Fibroblast of skin of abdomen (primary cell): ENCODE data around the gene BARX1.
"Not testable (repeated sequence)": the region's sequence is repeated elsewhere in the genome, so short reads cannot be mapped to it uniquely, and the experiment has no call there.

ENCODE experiments used
- DNase-seq: peaks from one replicate; pipeline ENCODE4 v3.0.0-alpha.2; 2013

The BARX1 gene

GRCh38 chr9:93950619-93951601 is 4.2 kb downstream of the BARX1 start:
- no peak for DNase-seq

DNA sequence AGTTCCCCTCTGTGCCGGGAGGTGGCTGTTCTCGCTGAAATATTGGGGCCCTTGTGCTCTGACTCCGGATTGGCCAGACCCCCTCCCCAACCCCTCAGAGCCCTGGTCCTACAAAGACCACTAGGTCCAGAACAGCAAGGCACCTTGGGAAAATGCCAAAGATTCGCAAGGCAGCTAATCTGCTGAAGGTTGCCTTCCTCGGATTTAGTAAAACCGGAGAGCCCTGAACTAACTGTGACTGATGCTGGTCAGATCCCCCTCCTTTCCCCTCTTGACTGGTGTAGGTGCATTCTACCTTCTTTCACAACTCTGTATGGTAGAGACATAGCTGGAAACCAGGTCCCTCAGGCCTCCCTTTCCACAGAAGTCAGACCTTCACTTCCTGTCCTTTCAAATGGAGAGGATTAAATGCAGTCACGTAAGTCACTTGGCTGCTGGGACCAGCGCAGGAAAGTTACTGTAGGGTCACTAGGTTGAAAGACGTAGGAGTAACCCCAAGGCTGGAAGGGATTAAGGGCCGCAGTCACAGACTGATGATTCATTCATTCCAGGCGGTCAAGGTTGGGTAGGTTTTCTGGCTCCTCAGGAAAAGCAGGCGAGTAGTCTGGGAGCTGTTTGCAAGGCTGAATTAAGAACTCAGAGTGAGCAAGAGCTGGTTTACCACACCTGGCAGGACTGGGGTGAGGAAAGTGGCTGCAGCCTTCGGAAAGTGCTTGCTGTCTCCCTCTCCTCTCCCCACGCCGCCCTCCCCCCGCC is 5.3 kb downstream of the BARX1 start:
- DNase-seq, result no peak

- DNase-seq, result no peak
Observed at GRCh38 chr9:93949073-93949693, 6.0 kb downstream of the BARX1 start.

GRCh38 chr9:93948441-93949072 is 6.6 kb downstream of the BARX1 start:
- DNase-seq, result no peak

- DNase-seq, result no peak
Observed at GRCh38 chr9:93947409-93948070, 7.6 kb downstream of the BARX1 start.

GRCh38 chr9:93946338-93946712 is 8.8 kb downstream of the BARX1 start:
- no peak for DNase-seq

DNA sequence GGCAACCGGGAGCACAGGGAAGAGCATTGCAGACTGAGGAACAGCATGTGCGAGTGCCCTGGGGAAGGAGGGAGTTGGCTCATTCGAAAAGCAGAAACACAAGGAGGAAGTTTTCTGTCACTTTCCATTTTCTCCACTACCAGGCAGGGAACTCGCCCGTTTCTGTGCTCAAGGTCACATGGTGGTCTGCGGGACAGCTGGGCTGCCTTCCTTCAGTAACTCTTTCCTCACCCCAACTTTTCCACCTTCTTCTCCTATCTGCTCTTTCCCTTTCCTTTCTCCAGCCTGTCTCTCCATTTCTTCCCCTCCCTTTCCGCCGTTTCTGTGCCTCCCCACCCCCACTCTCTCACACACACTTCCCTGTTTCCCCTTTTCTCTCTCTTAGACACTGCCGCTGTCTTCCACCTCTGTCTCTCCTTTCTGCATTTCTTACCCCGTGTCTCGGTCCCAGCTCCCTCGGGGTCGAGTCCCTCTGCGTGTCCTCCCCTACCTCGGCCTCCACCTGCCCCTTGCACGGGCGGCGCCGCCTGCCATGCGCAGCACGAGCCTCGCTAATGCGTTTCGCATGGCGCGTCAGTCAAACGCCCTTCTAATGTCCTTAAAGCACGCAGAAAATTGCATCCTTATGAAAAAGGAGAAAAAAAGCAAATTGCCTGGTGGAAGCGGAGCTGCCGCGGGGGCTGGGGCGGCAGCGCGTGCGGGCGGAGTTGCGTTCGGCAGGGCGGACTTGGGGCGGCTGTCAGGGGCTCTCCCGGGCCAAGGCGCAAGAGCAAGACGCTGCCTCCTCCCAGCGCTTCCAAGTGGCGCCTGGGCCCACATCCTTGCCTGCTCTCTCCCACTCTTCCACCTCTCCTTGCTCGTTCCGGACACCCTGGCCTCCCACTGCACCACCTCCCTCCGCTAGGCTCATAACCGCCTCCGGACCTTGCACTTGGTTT is 9.5 kb downstream of the BARX1 start:
- DNase-seq, result no peak

- DNase-seq, result no peak
Observed at GRCh38 chr9:93944011-93944410, 11.1 kb downstream of the BARX1 start.

GRCh38 chr9:93942161-93942560 is 13.0 kb downstream of the BARX1 start:
- DNase-seq, result no peak

DNA sequence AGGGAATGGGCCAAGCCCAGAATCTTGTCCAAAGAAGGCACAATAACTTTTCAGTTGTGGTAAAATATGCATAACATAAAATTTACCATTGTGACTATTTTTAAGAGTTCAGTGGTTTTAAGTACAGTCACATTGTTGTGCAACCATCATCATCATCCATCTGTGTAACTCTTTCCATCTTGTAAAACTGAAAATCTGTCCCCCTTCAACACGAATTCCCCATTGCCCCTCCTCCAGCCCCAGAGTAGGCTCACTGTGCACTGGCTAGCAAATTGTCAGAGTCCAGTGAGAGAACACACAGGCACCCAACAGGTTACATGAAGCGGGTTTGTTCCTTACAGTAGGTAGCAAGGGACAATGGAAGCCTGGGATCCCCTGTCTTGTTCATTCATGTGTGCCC is 13.7 kb downstream of the BARX1 start:
- no peak for DNase-seq

GRCh38 chr9:93940951-93941350 is 14.2 kb downstream of the BARX1 start:
- no peak for DNase-seq

DNA sequence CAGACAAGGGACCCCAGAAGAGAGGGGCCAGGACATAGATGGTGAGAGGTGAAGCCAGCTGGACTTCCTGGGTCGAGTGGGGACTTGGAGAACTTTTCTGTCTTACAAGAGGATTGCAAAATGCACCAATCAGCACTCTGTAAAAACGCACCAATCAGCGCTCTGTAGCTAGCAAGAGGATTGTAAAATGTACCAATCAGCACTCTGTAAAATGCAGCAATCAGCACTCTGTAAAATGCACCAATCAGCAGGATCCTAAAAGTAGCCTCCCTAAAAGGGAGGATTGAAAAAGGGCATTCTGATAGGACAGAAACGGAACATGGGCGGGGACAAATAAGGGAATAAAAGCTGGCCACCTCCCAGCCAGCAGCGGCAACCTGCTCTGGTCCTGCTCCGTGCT is 15.6 kb downstream of the BARX1 start:
- DNase-seq, result not testable (repeated sequence)

DNA sequence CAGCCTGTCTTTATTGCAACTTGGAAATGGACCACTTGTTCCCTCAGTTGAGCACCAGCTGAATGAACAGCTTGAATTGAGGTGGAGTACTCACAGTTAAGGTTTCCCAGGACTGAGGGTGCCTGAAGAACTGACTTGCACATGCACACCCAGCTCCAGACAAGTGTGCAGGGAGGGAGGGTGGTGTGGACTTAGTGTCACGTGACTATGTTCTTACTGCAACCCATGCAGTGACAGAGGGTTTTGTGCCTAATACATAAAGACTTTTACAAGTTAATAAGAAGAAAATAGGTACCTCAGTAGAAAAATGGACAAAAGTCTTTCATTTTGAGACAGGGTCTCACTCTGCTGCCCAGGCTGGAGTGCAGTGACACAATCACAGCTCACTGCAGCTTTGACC is 18.0 kb downstream of the BARX1 start:
- no peak for DNase-seq

DNA sequence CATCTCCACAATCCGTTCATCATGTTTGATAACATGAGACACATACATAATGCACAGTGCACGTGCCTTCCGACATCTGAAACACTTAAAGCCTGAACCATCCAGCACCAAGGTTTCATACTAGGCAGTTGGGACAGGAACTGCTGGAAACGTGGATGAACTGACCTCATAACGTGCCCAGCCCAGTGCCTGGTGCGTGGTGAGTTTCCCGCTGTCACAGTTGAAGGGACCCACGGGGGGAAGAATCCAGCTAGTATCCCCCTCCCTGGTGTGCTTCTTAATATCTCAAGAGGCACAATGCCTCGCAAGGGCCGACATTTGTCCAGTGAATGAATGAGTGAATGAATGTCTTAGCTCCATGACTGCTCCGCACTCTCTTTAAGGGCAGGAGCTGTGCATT is 23.2 kb downstream of the BARX1 start:
- no peak for DNase-seq

GRCh38 chr9:93930070-93930469 is 25.1 kb downstream of the BARX1 start:
- DNase-seq, result no peak

DNA sequence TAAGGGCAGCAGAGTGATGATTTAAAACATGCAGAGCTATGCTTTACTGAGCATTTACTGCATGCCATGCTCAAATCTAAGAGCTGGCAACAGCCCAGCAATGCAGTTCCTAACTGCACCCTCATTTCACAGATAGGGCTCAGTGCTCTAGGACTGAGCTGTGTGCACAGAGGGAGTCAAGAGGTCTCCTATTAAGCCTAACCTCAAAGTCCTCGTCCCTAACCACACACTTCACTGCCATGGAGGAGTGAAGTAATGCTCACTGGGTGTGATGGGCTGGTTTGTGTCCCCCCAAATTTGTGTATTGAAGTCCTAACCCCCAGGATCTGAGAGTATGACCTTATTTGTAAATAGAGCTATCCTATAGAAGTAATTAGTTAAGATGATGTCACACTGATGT is 25.9 kb downstream of the BARX1 start:
- no peak for DNase-seq

DNA sequence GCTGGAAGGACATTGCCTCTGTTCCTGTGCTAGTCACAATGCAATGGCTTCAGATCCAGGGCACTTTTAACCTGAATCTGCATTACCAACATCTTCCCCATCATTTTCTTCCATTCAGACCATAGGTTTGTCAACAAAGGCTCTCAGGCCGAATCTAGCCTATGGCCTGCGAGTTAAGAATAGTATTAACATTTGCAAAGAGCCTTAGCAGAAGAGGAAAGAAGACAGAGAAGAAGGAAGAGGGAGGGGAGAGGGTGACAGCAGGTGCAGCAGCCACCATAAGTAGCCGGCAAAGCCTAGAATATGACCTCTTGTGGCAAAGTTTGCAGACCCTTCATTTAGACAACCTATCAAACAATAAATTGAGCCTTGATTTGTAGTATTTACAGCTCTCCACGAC is 32.6 kb downstream of the BARX1 start:
- no peak for DNase-seq

DNA sequence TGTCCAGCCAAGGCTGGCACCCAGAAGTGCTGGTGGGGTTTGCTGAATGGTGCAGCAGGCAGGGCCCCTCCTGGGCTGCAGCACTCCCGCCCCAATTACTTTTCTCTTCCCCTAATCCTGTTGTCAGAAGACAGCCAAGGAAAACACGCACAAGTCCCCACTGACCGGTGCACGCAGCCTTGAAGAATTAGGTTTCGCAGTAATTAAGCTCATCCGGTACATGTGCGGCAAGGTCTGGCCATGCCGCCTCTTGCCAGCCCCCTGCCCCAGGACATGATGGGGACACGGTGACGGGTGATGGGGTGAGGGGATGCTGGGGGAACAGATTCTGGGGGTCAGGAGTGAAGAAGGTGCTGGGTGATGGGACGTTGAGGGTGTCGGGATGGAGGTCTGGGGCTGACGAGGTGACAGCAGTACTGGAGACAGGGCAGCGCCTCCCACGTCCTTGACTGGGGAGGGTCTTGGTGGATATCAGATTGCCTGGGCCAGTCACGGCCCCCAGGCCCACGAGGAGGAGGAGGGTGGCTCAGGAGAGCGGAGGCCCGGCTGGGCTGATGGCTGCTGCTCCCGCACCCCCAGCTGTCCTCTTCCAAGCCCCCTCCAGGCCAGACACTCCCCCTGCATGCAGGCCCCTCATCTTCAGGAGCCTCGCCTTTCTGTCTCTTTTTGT is 34.9 kb downstream of the BARX1 start:
- no peak for DNase-seq

DNA sequence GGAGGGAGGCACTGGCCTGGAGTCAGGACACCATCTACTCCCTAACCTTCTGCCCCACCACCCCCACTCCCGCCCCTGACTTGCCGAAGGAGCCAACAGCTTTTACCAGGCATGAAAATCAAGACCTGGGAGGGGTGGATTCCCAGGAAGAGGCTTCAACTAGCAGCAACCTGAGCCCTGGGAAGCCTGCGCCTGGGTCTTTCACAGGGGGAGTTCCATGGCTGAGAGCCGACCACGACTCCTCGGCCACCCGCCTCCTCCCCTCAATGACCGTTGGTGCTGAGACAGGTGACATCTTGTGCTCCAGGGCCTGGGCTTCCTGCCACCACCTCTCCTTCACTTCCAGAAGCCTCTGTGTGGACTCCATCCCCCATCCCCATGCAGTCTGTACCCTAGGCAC is 37.1 kb downstream of the BARX1 start:
- no peak for DNase-seq

DNA sequence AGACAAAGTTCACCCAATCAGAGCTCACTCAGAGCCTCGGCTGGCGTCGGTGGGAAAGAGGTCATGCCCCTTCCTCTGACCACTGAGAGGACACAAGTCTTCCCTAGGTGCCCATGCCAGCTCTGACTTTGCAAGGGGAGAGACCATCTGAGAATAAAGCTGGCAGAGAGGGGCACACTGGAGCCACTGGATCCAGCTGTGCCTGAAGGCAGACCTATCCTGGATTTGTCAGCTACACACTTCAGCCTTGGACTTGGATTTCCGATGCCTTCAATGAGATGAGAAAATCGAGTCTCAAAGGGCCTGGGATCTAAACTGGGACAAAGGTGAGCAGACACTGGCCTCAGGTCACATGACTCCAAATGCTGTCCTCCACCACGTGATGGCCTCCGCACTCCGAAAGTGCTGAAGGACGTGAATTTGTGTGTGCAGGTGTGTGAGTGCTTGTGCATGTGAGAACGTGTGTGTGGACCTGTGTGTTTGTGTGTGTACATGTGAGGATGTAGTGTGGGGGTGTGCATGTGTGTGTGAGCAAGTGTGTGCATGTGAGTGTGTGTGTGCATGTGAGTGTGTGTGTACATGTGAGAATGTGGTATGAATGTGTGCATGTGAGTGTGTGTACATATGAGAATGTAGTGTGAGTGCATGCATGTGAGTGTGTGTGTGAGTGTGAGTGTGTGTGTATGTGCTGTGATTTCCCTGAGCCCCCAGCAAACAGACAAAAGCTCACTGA is 37.9 kb downstream of the BARX1 start:
- no peak for DNase-seq
